T47D (cell line): ENCODE results near the gene SLC35F6.

ENCODE experiments used
- DNase-seq, 2 experiments: peaks; one replicate each; pipeline versions ENCODE4 v3.0.0 to v3.0.0-alpha.2; 2011 to 2012; ENCODE audit warnings: low read depth in 1 of 2, low spot score in 1 of 2
- JUND ChIP-seq: IDR thresholded peaks from 2 replicates; pipeline ENCODE4 v1.6.1; 2012; ENCODE audit warnings: low read depth
- in situ Hi-C: cut with HindIII; loops from 2 replicates; pipeline ENCODE4 v1.10.0; 2016; ENCODE audit warnings: low sequenced_read_pairs, low pct_unique_long_range_greater_than_20kb

SLC35F6 gene, protein sequence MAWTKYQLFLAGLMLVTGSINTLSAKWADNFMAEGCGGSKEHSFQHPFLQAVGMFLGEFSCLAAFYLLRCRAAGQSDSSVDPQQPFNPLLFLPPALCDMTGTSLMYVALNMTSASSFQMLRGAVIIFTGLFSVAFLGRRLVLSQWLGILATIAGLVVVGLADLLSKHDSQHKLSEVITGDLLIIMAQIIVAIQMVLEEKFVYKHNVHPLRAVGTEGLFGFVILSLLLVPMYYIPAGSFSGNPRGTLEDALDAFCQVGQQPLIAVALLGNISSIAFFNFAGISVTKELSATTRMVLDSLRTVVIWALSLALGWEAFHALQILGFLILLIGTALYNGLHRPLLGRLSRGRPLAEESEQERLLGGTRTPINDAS

DNA sequence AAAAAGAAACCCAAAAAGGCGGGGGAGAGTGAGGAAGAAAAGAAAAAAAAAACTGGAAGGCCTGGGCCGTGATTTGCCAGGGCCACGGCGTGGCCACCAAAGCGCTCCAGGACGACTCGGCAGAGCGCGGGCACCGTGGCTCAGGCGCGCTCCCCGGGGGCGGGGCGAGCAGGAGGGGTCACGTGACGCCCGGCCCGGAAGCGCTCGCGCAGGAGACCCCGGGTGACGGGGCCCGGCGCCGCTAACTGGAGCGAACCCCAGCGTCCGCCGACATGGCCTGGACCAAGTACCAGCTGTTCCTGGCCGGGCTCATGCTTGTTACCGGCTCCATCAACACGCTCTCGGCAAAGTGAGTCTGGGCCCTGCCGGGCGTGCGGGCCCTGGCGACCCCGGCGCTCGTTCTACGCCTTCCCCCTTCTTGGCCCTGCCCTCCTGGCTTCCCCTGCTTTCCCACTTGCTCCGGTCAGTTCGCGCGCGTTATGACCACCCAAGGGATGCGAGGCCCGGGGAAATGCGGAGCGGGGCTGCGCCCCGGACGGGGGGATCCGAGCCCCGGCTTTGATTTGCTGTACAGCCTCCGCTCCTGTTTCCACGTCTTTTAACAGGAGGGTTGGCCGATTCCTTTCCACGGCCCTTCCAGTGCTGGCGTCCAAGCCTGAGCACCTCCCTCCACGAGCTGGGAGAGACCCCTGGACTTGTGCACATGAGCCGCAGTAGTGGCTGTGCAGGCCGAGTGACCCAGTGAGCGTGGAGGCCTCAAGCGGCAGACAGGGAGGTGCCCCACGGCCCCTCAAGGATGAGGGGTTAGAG, at the start of gene SLC35F6:
SLC35F6 (plus strand) TSS at position 207 of the 810 bp plus-strand sequence; CDS start at position 273, 66 bp downstream.
- in situ Hi-C loops, result no loop called here
- peak; percentile 58 to 77 for DNase-seq

DNA sequence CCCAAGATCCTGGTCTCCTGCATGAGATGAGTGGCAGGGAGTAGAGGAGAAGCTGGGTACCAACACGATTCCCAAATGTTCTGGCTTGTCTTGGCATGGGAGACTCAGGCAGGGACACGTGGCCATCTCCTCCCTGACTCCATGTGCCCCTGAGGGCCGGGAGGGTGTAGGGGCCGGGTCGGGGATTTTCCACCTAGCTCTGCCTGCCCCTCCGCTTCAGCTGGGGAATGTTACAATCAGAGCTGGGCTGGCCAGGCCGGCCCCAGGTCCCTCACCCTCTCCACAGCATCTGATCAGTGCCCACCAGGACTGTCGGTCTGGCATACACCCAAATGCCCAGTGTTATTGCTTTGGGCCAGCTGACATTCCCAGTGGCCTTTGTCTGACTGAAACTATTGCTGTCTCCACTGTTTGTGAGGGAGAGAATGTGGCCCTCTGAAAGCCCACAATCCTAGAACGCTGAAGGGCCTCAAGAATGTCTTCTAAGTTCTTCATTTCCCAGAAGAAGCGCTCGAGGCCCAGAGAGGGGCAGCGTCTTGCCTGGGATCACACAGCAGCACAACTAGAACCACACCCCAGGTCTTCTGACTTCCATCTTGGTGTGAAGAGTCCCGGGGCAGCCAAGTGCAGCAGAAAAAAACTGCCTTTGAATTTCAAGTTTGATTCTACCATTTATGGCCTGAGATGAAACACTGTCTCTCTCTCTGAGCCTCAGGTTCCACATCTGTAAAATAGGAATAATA, 48.4 kb upstream of the SLC35F6 start:
- in situ Hi-C loops, result no loop called here
- TF ChIP-seq JUND, result no peak

More for the DNA sequence above, at the start of gene SLC35F6:
- TF ChIP-seq JUND, result no peak

DNA sequence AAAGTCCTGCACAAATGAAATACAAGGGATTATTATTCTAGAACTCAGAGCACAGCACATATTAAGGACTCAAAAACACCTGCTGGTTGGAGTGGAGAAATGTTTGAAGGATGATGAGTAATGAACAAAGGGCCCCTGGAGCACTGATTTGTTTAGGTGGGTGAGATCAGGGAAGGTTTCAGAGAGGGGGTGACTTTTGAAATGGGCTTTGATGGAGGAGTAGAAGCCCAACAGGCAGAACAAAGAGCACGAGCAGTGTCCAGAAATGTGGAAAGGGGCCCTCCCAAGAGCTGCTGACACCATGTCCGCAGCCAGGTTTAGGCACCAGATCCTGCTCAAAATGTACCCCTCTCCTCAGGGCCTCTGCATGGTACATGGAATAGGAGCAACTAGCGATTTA, 47.7 kb upstream of the SLC35F6 start:
- DNase-seq, result no peak
- in situ Hi-C loops, result no loop called here
- no peak for TF ChIP-seq JUND

More for the DNA sequence above, 48.4 kb upstream of the SLC35F6 start:
- DNase-seq, result no peak

DNA sequence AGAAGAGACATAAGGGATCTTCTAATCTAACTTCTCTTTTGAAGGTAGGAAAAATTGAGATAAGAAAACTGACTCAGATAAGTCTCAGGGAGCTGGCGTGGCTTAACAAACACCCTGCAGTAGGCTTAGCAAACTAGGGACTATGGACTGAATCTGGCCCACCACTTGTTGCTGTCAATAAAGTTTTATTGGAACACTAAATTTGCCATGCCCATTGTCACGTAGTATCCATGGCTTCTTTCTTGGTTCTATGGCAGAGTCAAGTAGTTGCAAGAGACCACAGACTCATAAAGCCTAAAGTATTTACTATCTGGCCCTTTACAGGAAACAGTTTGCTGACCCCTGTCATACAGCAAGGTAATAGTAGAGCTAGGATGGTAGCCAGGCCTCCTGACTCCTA, 47.3 kb upstream of the SLC35F6 start:
- DNase-seq, result no peak
- in situ Hi-C loops, result no loop called here
- TF ChIP-seq JUND, result no peak

DNA sequence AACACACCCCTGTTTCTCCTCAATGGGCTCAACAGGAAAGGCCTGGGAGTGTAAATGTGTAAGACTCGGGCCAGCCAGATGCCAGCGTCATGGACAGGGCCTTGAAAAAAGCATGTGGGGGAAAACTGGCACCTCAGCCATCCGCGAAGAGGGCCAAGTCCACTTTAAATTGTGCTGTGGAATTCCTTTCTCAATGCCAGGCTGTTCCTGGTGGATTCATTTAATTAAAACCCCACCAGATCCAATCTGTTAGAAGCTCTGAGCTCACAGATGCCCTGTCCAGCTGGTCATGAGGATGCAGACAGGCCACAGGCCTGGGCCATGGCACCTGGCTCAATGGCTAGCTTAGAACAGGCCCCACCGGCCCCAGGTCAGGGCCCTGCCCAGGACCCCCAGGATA, 46.7 kb upstream of the SLC35F6 start:
- in situ Hi-C loops, result no loop called here
- DNase-seq, result no peak
- no peak for TF ChIP-seq JUND

DNA sequence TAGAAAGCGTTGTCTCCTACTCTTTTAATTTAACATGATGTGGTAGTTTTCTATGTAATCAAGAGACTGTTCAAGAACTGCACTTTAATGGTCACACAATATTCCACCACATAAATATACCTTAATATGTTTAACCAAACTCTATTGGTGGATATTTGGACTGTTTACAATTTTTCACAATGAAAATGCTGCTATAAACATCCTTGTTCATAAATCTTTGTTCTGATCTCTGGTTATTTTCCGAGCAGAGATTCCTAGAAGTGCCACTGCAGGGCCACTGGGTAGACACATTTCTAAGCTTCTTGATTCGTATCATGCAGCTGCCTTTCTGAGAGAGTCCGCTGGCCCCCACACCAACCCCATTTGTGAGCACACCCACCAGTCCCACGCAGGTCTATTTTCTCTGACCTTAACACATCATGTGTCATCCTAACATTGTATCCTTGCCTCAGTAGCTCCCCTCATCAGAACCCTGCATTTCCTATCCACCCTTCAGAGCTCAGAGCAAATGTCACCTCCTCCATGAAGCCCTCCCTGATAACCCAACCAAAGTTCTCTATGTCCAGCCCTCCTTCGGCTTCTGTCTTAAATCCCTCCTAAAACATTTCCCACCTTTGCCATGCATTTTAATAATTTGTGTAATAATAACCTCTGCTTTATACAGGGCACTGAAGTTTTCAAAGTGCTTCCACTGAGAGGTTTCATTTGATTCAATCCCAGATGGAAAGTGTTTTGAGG, 45.0 kb upstream of the SLC35F6 start:
- TF ChIP-seq JUND, result no peak
- in situ Hi-C loops, result no loop called here
- DNase-seq, result no peak

DNA sequence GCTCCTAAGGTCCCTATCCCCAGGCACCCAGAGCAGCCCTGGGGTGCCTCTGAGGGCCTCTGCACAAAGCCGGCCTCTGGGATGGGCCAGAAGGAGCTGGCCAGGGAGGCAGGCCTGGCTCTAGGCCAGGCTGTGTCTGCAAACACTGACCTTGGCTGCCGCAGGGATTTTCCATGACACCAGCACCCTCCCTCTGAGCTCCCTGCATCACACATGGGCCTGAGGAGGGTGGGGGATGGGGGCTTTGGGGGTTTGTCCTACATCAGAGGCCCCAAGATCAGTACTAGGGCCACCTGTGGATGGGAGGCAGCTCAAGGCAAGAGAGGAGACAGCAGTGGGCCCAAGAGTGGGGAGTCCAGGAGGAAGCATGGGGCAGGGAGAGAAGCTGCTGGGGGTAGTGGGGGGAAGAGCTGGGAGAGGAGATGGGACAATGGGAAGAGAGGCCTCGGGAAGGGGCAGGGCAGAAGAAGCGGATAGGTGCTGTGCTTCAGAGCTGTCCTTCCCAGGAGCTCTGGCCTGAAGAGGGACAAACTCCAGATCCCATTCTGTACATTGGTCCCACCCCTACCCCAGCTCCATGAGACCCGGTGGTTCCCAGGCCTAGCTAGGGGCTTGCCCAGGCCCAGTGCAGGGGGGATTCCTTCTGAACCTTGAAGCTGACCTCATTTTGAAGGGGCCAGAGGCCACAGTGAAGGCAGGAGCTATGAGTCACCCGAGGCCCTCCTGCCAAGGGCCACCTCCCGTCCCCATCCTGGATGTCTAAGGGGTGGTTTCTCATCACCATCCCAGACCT, 43.6 kb upstream of the SLC35F6 start:
- TF ChIP-seq JUND, result no peak
- in situ Hi-C loops, result no loop called here
- DNase-seq, result peak; percentile 26 to 49

DNA sequence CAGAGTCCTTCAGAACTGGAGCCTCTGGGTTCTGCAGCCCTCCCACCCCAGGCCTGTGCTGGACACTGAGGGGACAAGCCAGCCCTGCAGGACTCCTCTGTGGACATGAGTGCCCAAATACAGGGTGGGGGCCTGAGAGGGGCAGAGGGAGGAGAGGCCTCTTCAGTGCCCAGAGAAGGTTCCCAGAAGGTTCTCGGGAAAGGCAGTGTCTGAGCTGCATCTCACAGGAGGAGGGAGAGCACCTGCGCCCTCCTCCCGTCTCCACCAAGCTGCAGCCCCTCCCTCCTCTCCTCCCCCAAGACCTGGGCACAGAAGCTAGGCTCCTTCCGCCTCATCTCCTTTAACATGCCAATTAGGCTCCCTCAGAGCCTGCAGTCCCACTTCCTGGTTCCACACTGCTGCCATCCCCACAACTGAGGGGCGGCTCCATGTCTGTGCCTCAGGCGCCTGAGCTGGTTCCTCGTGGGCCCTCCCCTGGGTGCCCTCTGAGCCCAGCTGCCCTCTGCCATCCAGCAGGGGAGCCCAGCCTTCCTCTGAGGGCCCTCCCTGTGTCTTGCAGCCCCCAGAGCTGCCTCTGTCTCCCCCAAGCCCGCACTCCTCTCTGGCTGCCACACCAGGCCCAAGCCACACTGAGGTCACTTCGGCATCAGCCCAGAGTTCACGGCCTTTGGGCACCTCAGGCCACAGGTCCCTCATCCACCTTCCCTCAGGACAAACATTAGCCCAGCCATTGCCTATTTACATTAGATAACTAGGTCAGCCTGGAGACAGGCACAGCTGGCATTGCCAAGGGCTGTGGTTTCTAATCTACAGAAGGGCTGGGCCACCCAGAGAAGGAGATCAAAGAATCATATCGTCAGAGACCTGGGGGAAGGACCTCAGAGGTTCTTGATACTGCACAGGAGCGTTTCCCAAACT, 42.7 kb upstream of the SLC35F6 start:
- in situ Hi-C loops, result no loop called here
- no peak for DNase-seq
- TF ChIP-seq JUND, result no peak

DNA sequence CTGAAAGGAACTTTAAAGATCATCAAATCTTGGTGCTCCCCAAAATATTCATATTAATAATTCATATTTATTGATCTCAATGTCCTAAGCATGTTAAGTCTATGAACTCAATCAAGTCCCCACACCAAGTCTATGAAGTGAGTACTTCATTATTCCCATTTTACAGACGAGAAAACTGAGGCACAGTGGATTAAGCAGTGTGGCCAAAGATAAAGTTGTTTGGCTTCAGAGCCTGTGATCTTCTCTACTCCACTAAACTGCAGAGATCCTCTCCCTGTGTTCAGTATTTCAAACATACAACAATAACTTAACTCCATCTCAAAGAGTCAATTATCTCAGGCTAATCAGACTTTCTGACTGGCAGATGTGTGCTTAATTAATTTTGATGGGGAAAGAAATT, 41.8 kb upstream of the SLC35F6 start:
- TF ChIP-seq JUND, result no peak
- in situ Hi-C loops, result no loop called here
- DNase-seq, result no peak

DNA sequence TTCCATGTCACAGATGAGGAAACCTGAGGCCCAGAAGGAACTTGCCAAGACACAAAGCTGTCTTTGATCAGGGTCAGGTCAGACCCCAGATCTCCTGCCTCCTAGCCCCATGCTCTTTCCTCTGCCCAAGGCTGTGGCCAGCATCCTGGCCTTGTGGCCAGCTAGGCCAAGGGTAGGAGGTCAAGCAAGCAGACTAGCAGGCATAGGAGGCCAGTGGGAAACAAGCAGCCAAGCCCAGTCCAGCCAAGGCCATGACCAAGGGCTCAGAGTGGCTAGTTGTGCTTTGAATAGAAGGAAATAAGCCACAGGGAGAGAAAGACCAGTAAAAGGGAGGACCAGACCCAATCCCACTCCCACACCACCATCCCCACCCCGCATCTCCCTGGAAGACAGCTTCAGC, 41.2 kb upstream of the SLC35F6 start:
- TF ChIP-seq JUND, result no peak
- DNase-seq, result no peak
- in situ Hi-C loops, result no loop called here
